GM18517 (cell line): ENCODE measurements around the gene ABHD8.

ENCODE experiments used
- ATAC-seq: cut with Tn5 transposase; IDR thresholded peaks from one replicate; pipeline ENCODE4 v1.9.1; 2021; ENCODE audit warnings: mild to moderate bottlenecking, moderate library complexity; ENCODE audit not compliant: unreplicated experiment

ABHD8 gene

DNA sequence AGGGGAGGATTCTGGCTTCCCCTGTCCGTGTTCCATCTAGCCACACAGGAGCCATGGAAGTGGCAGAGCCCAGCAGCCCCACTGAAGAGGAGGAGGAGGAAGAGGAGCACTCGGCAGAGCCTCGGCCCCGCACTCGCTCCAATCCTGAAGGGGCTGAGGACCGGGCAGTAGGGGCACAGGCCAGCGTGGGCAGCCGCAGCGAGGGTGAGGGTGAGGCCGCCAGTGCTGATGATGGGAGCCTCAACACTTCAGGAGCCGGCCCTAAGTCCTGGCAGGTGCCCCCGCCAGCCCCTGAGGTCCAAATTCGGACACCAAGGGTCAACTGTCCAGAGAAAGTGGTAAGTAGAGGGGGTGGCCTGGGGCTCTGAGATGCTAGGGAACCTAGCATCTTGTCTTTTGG is 34.5 kb downstream of the ABHD8 start:
- no peak for ATAC-seq

DNA sequence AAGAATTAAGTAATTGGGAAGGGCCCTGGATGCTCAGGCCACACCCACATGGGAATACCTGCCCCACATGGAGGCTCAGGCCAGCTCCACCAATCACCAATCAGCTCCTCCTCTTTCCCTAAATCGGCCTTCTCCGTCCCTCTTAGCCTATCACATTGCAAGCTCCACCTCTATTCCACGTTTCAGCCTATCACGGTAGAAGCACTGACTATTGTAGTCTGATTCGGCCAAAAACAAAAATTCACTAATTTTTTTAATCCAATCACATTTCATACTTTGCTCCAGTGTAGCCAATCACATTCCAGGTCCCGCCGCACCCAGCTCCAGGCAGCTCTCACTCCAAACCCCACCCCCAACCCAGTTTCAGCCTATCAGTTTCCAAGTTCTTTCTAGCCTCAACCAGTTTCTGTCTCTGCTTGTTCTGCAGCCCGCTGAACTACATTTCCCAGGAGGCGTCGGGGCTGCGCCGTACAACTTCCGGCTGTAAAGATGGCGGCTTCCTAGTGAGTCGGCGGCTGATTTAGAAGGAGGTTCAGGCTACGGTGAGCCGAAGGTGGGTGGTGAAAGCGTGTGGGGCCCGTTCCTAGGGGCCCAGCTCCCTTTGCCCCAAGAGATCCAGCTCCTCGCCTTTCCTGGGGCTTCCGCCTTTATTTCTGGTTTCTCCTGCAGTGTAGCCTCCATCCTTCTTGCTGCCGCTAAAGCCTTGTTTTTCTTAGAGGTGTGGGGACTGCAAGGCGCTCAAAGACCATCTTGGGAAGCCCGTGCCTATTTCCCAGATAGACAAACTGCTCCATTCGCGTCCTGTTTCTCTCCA is 36.0 kb downstream of the ABHD8 start, which contains the start of gene BABAM1:
Gene BABAM1 (plus strand): TSS at position 469 of the 814 bp plus-strand sequence. CDS start 1,364 bp downstream, outside the sequence.
- ATAC-seq, result peak; percentile 95

DNA sequence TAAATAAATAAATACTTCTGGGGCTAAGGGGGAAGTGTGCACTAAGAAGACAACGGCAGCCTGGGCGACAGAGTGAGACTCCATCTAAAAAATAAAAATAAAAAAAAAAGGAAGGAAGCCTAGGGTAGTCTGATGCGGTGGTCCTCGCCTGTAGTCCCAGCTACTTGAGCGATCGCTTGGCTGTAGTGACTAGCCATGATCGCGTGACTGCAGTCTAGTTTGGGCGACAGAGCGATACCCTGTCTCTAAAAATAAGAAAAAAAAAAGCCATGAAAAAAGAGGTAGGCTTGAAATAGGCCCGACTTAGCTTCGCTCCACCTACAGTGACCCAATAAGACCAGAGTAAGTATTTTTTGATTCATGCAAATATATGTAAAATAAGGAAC is 36.6 kb downstream of the ABHD8 start:
- ATAC-seq, result peak; percentile 31

DNA sequence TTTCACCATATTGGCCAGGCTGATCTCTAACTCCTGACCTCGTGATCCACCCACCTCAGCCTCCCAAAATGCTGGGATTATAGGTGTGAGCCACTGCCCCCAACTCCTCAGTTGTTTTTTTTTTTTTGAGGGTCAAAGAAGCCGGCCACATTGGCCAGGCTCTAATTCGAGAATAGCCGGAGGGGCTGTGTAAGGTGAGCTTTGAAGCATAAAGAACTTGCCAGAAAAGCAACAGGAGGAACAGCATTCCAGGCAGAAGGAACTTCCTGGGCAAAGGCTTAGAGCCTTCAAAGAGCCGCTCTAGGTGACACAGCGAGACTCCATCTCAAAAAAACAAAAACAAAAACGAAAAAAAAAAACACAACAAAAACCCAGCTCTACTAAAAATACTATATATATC is 37.2 kb downstream of the ABHD8 start:
- ATAC-seq, result no peak

DNA sequence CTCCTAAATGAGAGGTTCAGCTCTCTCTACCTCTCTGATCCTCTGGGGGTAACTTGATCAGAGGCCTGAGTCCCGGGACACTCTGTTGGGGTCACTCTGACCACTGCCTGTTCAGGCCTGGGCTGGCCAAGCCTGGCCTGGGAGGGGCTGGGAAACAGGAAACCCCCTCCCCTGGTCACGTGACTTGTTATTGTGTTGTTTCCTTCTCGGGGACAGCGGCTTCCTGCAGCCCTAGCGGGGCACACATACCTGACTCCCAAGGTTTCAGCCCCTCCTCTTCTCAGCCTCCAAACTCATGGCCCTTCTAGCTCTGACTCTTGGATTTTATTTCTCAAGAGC is 38.6 kb downstream of the ABHD8 start, which contains the start of gene USHBP1:
Gene USHBP1 (minus strand): TSS at position 105 of the 339 bp plus-strand sequence. CDS start 446 bp downstream, outside the sequence.
- ATAC-seq, result no peak

DNA sequence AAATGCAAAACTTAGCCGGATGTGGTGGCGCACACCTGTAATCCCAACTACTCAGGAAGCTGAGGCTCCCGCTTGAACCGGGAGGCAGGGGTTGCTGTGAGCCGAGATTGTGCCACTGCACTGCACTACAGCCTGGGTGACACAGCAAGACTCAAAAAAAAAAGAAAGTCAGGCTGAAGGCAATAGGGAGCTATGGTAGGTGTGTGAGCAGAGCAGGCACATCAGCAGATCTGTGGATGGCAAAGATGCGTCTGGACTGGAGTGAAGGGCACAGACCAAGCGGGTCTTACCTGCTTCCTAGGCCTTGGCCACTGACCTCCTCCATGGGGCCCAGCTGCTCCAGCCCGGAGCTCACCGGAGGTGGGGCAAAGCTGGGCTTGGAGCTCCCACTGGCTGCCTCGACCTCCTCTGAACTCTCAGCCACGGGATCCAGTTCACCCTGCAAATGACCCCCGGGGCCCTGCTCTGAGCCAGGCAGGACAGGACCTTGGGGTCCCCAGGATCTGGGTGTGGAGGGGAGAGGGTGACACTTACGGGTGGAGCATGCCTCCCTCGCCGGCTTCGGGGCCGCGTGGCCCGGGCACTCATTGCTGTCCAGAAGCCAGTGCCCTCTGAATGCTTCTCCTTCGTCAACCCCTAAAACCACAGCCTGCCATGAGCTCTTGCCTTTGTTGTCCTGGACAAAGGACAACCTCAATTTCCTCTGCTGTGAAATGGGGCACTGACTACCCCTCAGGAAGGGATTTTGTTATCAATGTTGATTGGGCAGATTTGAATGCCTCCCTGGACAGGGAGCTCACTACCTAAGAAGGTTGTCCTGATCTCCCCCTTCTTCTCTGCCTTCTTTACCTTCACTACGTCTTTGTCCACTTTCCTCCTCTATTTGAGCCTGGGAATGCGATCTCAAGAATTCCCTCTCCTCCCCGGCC is 39.2 kb downstream of the ABHD8 start:
- ATAC-seq, result no peak

DNA sequence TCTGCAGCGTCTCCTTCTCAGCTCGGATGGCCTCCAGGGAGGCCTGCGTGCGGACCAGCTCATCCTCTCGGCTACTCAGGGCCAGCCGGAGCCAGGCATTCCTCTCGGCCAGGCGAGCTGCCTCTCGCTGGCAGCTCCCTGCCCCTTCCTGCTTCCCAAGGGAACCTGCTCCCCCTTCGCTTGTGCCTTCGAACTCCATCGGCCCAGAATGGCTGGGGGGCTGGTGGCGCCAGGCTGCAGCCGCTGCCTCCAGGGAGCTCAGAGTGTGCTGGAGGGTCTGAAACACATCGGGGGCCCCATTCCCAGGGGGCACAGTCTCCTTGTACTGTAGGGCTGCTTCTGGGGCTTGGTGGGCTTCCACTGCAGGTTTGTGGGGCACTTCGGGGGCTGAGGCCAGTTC is 40.7 kb downstream of the ABHD8 start:
- no peak for ATAC-seq

DNA sequence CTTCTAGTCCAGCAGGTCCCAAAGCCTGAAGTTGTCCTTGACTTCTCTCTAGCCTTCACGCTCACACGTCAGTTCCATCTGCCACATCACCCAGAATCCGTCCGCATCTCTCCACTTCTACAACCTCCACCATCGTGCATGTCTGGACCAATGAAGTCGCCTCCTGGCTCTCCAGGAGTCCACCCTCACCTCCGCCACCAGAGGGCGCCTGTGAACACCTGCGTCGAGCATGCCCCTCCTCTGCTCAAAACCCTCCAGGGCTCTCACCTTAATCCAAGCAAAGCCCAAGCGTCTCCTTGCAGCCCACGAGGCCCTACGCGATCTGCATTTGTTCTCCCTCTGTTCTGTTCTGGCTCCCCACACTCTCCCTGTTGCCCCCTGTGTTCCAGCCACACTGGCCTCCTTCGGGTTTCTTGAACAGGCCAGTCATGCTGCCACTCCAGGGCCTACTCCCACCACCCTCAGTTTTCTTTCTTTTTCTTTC is 42.3 kb downstream of the ABHD8 start:
- peak; percentile 72 for ATAC-seq

DNA sequence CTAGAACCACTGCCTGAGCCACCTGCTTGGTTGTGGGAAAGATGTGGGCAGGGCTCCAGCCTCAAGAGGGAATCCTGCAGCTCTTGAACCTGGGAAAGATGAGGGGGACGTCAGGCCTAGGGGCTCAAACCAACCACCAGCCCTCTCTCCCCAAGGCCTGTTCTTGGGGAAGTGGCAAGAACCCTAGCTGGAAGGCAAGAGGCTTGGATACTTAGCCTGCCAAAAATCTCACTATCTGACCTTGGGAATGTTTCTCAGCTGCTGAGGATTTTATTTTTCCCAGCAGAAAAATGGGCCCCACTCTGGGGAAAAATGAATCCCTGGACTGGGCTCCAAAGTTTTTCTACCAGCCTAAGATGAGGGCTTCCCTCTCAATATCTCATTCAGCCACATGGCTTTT is 43.3 kb downstream of the ABHD8 start:
- ATAC-seq, result no peak

DNA sequence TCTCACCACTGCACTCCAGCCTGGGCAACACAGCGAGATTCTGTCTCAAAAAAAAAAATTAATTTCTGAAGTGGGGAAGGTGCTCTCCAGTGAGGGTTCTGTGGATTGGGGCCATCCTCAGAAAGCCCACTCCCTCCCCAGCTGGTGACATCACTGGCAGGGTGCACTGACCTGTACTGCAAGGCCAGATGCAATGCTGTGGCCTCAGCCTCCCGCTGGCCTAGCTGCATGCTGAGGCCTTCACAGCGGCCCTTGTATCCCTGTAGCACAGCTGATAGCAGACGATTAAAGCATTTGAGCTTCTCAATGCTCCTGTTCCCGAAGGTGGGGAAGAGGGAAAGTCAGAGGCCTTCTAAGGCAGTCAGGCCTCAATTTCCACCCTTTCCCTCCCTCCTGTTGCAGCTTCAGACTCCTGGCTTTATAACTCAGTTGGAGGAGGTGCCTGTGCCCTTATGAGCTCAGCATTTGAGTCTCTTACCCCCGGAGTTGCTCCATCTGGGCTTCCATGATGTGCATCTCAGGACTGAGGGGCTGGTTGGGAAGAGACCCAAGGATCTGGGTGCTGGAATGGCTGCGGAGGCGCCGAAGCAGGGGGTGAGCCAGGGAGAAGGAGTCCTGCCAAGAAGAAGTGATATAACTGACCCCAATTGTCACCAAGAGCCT is 44.0 kb downstream of the ABHD8 start:
- no peak for ATAC-seq

DNA sequence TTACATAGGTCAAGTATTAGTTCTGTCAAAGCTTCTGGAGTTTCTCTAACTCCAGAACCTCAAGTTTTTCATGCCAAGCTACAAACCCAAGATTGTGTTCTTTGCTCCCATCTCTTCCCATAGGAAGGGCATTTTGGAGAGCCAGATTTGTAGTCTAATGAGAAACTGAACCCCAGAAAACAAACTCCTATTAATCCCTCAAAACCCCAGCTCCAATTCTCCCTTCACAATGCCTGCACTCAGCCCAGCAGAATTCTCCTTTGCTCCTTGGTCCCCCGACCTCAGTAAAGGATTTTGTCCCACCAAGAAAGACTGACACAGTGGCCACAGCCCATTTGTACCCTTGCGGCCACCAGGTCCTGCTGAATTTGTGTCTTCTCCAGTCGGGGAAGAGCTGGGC is 47.1 kb downstream of the ABHD8 start:
- ATAC-seq, result no peak

DNA sequence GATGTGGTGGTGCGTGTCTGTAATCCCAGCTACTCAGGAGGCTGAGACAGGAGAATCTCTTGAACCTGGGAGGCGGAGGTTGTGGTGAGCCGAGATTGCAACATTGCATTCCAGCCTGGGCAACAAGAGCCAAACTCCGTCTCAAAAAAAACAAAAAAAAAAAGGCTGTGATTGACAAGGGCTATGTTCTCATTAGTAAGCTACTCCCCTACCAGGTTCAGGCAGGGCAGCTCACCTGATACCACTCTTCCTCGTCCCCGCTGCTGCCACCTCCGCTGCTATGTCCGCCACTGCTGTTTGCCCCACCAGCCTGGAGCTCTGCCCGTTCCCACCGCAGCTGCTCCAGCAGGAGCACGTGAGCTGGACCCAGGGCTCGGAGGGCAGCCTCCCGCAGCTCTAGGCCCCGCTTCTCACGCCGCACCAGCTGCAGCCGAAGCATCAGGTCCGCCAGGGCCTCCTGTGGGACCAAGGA is 48.0 kb downstream of the ABHD8 start:
- no peak for ATAC-seq

DNA sequence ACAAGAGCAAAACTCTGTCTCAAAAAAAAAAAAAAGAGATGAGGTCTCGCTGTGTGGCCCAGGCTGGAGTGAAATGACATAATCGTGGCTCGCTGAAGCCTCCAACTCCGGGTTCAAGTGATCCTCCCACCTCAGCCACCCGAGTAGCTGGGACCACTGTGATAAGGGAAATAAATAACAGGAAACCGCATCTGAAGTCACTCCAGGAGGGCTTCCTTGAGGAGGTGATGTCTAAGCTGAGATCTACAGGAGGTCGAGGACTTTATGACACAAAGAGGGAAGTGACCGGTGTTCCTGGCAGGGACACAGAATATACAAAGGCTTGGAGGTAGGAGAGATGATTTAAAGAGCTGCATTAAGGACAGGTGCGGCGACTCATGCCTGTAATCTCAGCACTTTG is 48.6 kb downstream of the ABHD8 start:
- no peak for ATAC-seq

DNA sequence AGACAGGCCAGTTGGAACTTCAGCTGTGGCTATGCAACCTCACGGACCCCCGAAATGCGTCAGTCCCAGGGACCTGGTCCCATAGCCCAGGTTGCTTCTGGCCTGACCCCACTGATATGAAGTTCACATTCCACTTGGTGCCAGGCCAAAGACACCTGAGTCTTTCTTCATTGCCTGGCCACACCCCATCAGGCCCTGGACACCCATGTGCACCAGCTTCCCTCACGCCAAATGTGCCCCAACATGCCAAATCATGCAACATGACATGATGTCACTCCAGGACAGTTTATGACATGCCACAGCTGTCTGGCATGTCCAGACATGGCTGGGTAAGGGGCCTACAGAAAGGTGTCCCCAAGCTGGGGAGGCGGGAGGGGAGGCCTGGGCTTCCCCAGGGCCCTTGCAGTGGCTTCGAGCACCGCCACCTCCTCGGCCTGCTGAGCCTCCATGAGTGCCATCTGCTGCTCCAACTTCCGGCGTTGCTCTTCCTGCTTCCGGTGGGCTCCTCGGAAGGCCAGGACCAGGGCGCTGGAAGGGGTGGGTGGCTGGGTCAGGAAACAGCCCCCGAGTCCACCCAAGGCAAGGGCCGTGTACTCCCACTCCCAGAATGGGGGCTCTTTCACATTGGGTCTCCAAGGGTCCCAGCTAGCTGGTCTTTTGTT is 53.2 kb downstream of the ABHD8 start:
- no peak for ATAC-seq

DNA sequence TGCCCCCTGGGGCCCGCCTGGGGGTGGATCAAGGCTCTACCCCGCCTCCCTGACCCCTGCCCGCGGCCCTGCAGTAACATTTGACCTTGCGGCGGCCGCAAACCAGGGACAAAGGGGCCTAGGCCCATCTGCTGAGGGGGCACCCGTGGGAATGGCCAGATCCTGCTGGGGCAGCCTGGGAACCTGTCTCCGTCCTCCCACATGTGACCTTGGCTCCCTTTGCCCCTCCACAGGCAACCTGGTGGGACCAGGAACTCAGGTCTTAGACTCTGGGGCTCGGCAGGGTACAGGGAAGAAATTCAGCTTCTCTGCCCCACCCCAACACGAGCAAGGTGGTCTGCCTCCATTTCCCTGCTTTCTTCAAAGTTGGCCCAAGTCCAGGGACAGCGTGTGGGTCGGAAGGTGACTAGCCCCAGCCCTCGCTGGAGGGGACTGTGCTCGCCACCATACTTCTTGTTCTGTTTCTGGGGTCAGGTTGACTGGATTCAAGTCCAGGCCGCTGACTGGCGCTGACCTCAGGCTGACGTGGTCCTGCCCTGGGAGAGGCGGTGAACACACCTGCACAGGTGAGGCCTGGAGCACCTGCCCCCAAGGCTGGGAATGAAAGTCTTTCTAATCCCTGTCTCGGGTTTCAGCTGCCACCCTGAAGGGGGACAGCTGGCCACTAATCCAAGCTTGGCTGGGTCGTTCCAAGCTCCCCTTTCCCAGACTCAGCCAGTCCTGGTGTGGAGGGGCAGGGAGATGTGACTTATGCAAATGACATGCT is 55.0 kb downstream of the ABHD8 start:
- ATAC-seq, result no peak

DNA sequence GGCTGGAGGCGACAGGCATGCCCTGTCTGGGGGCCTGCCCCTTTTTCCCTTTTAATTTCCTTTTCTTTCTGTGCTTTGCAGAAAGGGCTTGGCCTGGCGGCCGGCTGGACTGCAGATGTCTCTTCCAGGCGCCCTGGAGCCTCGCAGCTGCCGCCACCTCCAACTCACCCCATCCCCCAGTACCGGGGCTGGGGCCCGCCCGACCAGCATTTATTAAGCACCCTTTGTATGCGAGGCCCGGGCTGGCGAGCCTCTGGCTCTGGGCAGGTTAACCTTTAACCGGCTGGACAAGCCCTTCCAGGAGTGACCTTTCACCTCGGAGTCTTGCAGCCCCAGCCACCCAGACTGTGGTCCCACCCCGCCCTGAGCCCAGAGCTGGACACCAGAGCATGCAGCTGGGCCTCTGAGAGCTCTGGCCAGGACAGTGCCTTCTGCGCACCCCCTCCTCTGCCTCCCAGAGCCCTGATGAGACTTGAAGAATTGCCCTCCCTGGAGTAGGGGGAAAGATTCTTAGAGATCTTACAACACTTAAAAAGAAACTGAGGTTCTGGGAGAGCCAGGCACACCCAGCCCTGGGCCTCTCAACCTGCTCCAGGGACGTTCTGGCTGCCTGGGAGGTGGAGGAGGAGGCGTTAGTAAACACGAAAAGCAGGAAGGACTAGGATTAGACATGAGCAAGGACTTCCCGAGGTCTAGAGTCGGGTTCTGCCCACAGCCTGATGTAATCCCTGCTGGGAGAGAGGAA is 56.4 kb downstream of the ABHD8 start:
- ATAC-seq, result no peak

DNA sequence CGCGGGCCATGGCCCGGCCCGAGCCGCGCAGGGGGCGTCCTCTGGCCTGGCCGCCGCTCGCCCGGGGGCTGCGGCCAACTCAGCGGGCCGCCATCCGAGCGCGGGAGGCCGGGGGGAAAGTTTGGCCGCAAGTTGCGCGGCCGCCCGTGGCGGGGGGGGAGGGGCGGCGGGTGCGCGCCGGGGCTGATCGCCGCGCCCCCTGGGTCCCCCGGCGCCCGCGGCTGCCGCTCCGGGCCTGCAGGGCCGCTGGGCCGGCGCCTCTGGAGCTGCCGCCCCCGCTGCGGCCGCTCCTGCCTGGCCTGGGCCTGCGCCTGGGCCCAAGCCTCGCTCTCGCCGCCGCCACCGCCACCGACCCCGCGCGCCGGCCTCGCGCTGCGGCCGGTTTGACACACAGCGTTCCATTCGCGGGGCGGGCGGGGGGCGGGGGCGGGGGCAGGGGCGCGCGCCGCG is 57.7 kb downstream of the ABHD8 start, which contains the start of gene NR2F6:
Gene NR2F6 (minus strand): TSS at position 385 of the 450 bp plus-strand sequence. CDS start 699 bp downstream, outside the sequence.
- no peak for ATAC-seq

DNA sequence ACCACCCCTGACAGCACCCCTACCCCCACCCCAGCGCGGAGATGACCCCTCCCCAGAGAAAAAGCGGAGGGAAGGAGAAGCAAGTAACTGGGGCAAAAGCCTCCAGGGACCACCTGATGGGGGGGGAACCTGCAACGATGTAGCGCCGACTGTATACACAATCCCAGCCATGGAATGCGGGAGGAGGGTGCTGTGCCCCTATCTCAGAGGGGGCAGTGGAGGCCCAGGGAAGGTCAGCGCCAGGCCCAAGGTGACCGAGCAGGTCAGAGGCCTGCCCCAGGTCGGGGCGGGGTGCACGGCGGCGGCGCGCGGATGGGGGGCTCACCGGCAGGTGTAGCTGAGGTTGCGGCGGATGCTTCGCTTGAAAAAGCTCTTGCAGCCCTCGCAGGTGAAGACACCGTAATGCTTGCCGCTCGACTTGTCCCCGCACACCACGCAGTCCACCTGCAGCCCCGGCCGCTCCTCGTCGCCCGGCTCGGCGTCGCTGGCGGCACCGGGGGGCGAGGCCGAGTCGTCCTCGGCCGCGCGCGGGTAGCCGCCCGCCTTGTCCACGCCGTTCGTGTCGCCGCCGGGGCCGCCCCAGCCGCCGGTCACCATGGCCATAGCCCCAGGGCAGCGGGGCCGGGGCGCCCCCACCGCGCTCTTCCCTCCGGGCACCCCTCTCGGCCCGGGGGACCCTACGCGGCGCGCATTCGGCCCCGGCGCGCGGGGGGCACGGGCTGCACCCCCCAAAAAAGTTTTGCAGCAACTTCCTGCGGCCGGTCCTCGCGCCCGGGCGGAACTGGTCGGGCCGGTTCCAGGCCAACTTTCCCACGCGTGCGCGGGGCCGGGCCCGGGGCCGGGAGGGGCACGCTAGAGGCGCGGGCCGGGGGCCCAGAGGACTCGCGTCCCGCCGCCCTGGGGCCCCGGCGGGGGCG is 58.3 kb downstream of the ABHD8 start:
- ATAC-seq, result no peak
